ENCODE results near the gene CYP27A1.

- TF ChIP-seq, protein P1, sequence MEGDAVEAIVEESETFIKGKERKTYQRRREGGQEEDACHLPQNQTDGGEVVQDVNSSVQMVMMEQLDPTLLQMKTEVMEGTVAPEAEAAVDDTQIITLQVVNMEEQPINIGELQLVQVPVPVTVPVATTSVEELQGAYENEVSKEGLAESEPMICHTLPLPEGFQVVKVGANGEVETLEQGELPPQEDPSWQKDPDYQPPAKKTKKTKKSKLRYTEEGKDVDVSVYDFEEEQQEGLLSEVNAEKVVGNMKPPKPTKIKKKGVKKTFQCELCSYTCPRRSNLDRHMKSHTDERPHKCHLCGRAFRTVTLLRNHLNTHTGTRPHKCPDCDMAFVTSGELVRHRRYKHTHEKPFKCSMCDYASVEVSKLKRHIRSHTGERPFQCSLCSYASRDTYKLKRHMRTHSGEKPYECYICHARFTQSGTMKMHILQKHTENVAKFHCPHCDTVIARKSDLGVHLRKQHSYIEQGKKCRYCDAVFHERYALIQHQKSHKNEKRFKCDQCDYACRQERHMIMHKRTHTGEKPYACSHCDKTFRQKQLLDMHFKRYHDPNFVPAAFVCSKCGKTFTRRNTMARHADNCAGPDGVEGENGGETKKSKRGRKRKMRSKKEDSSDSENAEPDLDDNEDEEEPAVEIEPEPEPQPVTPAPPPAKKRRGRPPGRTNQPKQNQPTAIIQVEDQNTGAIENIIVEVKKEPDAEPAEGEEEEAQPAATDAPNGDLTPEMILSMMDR (IDR thresholded peaks at IDR 0.05; ENCODE audit: insufficient read depth, low read length, poor library complexity, severe bottlenecking): no peak
- TF ChIP-seq EZH2phosphoT487 (conservative IDR thresholded peaks at IDR 0.05; ENCODE audit: low read length): no peak
These were observed 51.2 kb downstream of the CYP27A1 start for GRCh38 chr2:218833023-218833609.
